ENCODE measurements around the gene CADPS2. TPM values are rescaled to one million over a fixed set of nuclear protein-coding genes. Genes with fewer than 3 reads are reported as not detected.

CADPS2 gene
- total RNA-seq, 1 donor: 27.2 TPM

GRCh38 chr7:122748195-122748594 is 138.1 kb downstream of the CADPS2 start:
- no peak for TF ChIP-seq CTCF (IDR thresholded peaks at IDR 0.05; ENCODE audit: insufficient read depth, low read depth, low read length)
- H3K4me3 ChIP-seq (ENCODE audit: low read depth, low read length): no peak overlapping the region
- no peak for DNase-seq (ENCODE audit: low read depth)

- TF ChIP-seq CTCF (IDR thresholded peaks at IDR 0.05; ENCODE audit: insufficient read depth, low read depth, low read length): no peak
- no peak overlapping the region for H3K4me3 ChIP-seq (ENCODE audit: low read depth, low read length)
- DNase-seq (ENCODE audit: low read depth): no peak
Measured at GRCh38 chr7:122746948-122747347, 139.3 kb downstream of the CADPS2 start.

DNA sequence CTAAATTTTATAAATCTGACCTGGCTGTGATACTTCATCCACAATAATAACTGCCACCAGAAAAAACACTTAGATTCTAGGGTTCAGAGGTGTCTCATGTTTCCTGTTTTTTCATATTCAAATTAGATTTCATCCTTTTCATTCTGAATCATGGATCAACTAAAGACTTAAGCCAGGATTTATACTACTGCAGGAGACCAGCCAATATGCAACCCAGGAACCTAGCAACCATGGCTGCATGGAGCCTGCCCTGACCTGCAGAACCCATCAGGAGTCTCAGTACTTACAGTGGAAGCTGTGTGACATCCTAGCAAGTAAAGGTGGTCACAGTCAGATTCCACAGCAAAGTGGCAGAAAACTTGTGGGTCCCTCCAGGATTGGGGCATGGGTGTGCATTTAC is 143.0 kb downstream of the CADPS2 start:
- no peak overlapping the region for H3K4me3 ChIP-seq (ENCODE audit: low read depth, low read length)
- DNase-seq (ENCODE audit: low read depth): no peak
- no peak for TF ChIP-seq CTCF (IDR thresholded peaks at IDR 0.05; ENCODE audit: insufficient read depth, low read depth, low read length)

- no peak for TF ChIP-seq CTCF (IDR thresholded peaks at IDR 0.05; ENCODE audit: insufficient read depth, low read depth, low read length)
- no peak overlapping the region for H3K4me3 ChIP-seq (ENCODE audit: low read depth, low read length)
- no peak for DNase-seq (ENCODE audit: low read depth)
Measured at GRCh38 chr7:122738947-122739346, 147.3 kb downstream of the CADPS2 start.

DNA sequence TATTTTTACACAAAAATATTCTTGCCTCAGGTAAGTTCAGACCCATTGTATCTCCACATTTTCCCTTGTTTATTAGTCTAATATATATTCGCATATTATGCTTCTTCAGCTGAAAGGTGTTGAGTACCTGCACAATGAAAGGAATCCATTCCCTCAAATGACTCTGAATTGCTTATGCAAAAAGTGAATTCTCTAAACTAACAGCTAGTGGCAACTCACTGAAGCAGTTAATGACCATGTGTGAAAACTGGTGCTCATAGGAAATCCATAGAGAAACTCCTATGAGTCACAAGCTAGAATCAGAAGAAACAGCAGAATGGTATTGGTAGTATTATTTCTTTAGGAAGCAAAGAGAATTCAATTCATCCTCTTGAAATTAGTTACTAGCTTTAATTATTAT is 150.1 kb downstream of the CADPS2 start:
- TF ChIP-seq CTCF (IDR thresholded peaks at IDR 0.05; ENCODE audit: insufficient read depth, low read depth, low read length): no peak
- H3K4me3 ChIP-seq (ENCODE audit: low read depth, low read length): no peak overlapping the region
- no peak for DNase-seq (ENCODE audit: low read depth)

DNA sequence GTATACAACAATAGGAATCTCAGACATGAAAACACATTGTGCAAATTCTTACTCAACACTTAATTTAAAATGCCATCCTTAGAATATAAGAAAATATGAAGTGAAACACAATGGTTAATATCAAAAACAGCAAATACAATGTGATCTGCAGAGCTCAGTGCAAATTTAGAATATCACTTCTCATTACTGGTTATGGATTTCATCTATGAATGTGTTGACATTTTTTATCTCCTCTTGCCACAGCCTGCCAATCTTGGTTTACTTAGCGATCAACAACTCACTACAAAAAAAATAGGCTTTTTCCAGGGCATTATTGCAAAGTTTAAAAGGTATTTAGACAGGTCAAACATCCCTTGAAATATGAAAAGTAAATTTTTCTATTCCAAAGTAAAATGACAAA is 158.5 kb downstream of the CADPS2 start:
- no peak for DNase-seq (ENCODE audit: low read depth)

More for the DNA sequence above, 158.5 kb downstream of the CADPS2 start:
- H3K4me3 ChIP-seq (ENCODE audit: low read depth, low read length): no peak overlapping the region
- TF ChIP-seq CTCF (IDR thresholded peaks at IDR 0.05; ENCODE audit: insufficient read depth, low read depth, low read length): no peak
